Natural killer cell (primary cell): ENCODE data around the gene PPP1R13B. TPM values are rescaled to one million over a fixed set of nuclear protein-coding genes. Genes with fewer than 3 reads are reported as not detected.

Experiments used
- ATAC-seq, 3 donors: fragments of 150-1000 bp in 2 of 3; fragments of 200-7000 bp in 1 of 3; cut with Tn5 transposase; 1 replicate in 1 of 3; 2 replicates in 2 of 3; pipeline ENCODE4 v1.10.0; 2021; ENCODE audit warnings: mild to moderate bottlenecking in 2 of 3, moderate library complexity in 2 of 3
- DNase-seq, 2 donors: peaks; one replicate each; pipeline versions ENCODE4 v3.0.0 to v3.0.0-alpha.2; 2013 to 2021; ENCODE audit warnings: mixed read lengths in 1 of 2
- H3K27ac ChIP-seq: one replicate; pipeline ENCODE4 v1.5.1; 2013; ENCODE audit warnings: mild to moderate bottlenecking, low read length
- H3K27me3 ChIP-seq: one replicate; pipeline ENCODE4 v1.6.1; 2013; ENCODE audit warnings: low read length; ENCODE audit not compliant: control insufficient read depth, insufficient read depth
- H3K36me3 ChIP-seq: one replicate; pipeline ENCODE4 v1.6.1; 2013; ENCODE audit warnings: low read length; ENCODE audit not compliant: control insufficient read depth, insufficient read depth
- H3K4me1 ChIP-seq: one replicate; pipeline ENCODE4 v1.6.1; 2013; ENCODE audit warnings: low read length; ENCODE audit not compliant: control insufficient read depth, insufficient read depth
- H3K4me3 ChIP-seq: one replicate; pipeline ENCODE4 v1.5.1; 2013; ENCODE audit warnings: low read length
- H3K9me3 ChIP-seq: one replicate; pipeline ENCODE4 v1.6.1; 2013; ENCODE audit warnings: low read length; ENCODE audit not compliant: control insufficient read depth, insufficient read depth
- H3K27ac Mint-ChIP-seq, 2 donors: one replicate each; pipeline ENCODE4 v1.8.0; 2022; ENCODE audit warnings: mild to moderate bottlenecking in 2 of 2, mixed read lengths in 2 of 2, moderate library complexity in 1 of 2
- H3K27me3 Mint-ChIP-seq, 2 donors: one replicate each; pipeline ENCODE4 v1.8.0; 2022; ENCODE audit warnings: low read depth in 2 of 2, mixed read lengths in 2 of 2
- H3K36me3 Mint-ChIP-seq: one replicate; pipeline ENCODE4 v1.8.0; 2022; ENCODE audit warnings: mixed read lengths
- H3K4me1 Mint-ChIP-seq, 2 donors: one replicate each; pipeline ENCODE4 v1.8.0; 2022; ENCODE audit warnings: mixed read lengths in 2 of 2
- H3K4me3 Mint-ChIP-seq: one replicate; pipeline ENCODE4 v1.8.0; 2022; ENCODE audit warnings: mild to moderate bottlenecking, moderate library complexity, mixed read lengths
- H3K9me3 Mint-ChIP-seq, 2 donors: one replicate each; pipeline ENCODE4 v1.8.0; 2022; ENCODE audit warnings: mixed read lengths in 2 of 2
- WGBS: methylation state at CpG from one replicate; pipeline ENCODE4 v1.1.7; 2013; ENCODE audit warnings: missing lambda C conversion rate; ENCODE audit not compliant: insufficient coverage; 5-methylcytosine and 5-hydroxymethylcytosine counted together
- intact Hi-C: fragments of 100-400 bp; cut with micrococcal nuclease; formaldehyde crosslinking; loops from one replicate; pipeline ENCODE4 v1.14.2; 2022
- total RNA-seq, 4 donors: library from RNA; stranded (reverse); fragments of 120-200 nt in 1 of 4; gene quantifications; one replicate each; pipeline versions ENCODE4 v1.2.3 to v1.2.4, GENCODE V29; 2013 to 2022
- TF ChIP-seq, protein P1 (sequence below): fragments of 200-600 bp; IDR thresholded peaks from one replicate; pipeline ENCODE4 v1.8.0; 2022; ENCODE audit warnings: antibody characterized with exemption

The PPP1R13B gene
- total RNA-seq, 3 donors from 2014 or later (not counting 1 experiment from before 2014, with no cell fraction given), result 26.5 to 35.5 (median 31.7) TPM

DNA sequence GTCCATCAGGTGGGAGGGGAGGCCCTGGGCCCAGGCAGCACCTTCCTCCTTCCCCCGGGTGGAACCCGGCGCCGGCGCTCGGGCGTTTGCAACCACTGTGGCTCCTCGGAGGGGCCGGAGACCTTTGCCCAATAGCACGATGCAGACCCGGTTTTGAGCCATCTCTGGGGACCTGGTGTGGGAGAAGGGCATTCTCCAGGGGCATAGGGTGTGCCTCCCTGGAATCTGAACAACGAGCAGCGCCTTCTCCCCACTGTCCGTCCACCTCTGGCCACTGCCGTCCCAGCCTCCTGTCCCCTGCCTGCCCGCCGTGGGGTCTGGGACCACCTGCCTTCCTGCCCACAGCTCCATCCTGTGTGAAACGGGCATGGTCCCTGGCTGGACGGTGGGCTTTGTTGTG lies 119.2 kb downstream of the PPP1R13B start:
- no peaks in the 10 kb centered on the region for H3K27me3 ChIP-seq
- TF ChIP-seq, protein P1, sequence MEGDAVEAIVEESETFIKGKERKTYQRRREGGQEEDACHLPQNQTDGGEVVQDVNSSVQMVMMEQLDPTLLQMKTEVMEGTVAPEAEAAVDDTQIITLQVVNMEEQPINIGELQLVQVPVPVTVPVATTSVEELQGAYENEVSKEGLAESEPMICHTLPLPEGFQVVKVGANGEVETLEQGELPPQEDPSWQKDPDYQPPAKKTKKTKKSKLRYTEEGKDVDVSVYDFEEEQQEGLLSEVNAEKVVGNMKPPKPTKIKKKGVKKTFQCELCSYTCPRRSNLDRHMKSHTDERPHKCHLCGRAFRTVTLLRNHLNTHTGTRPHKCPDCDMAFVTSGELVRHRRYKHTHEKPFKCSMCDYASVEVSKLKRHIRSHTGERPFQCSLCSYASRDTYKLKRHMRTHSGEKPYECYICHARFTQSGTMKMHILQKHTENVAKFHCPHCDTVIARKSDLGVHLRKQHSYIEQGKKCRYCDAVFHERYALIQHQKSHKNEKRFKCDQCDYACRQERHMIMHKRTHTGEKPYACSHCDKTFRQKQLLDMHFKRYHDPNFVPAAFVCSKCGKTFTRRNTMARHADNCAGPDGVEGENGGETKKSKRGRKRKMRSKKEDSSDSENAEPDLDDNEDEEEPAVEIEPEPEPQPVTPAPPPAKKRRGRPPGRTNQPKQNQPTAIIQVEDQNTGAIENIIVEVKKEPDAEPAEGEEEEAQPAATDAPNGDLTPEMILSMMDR, result no peak
- Mint-ChIP-seq H3K9me3 (no peaks in the 10 kb centered on the region), H3K27me3 (no peaks in the 10 kb centered on the region), H3K36me3 (no peaks in the 10 kb centered on the region), H3K4me3 (no peak overlapping the region), H3K4me1 (no peaks in the 10 kb centered on the region), H3K27ac (no peak overlapping the region)
- DNase-seq (no peak), ATAC-seq (no peak)
- intact Hi-C loops, result no loop called here
- WGBS, result 97% methylated on average over 19 of the region's 19 CpGs
- no peaks in the 10 kb centered on the region for H3K9me3 ChIP-seq
- no peak overlapping the region for H3K27ac ChIP-seq
- no peak overlapping the region for H3K4me3 ChIP-seq
- H3K4me1 ChIP-seq, result no peaks in the 10 kb centered on the region
- peaks cover 12% of the 10 kb centered on the region for H3K36me3 ChIP-seq

- Mint-ChIP-seq H3K27ac (no peak overlapping the region), H3K27me3 (no peaks in the 10 kb centered on the region), H3K4me3 (no peak overlapping the region), H3K4me1 (no peaks in the 10 kb centered on the region), H3K9me3 (no peaks in the 10 kb centered on the region), H3K36me3 (no peaks in the 10 kb centered on the region)
- ATAC-seq (no peak), DNase-seq (no peak)
- no peaks in the 10 kb centered on the region for H3K4me1 ChIP-seq
- TF ChIP-seq, protein P1, result no peak
- H3K4me3 ChIP-seq, result no peak overlapping the region
- H3K36me3 ChIP-seq, result peaks cover 12% of the 10 kb centered on the region
- intact Hi-C loops, result no loop called here
- no peaks in the 10 kb centered on the region for H3K27me3 ChIP-seq
- WGBS, result 94% methylated on average over 53 of the region's 53 CpGs
- H3K9me3 ChIP-seq, result no peaks in the 10 kb centered on the region
- H3K27ac ChIP-seq, result no peak overlapping the region
Measured at GRCh38 chr14:103727313-103727980, 119.9 kb downstream of the PPP1R13B start.

GRCh38 chr14:103726474-103726873 lies 120.9 kb downstream of the PPP1R13B start:
- no peaks in the 10 kb centered on the region for H3K27me3 Mint-ChIP-seq
- H3K4me3 ChIP-seq, result no peak overlapping the region
- H3K27ac Mint-ChIP-seq, result no peak overlapping the region
- H3K9me3 Mint-ChIP-seq, result no peaks in the 10 kb centered on the region
- no peaks in the 10 kb centered on the region for H3K4me1 ChIP-seq
- no peaks in the 10 kb centered on the region for H3K4me1 Mint-ChIP-seq
- peaks cover 12% of the 10 kb centered on the region for H3K36me3 ChIP-seq
- H3K9me3 ChIP-seq, result no peaks in the 10 kb centered on the region
- DNase-seq, result no peak
- no peaks in the 10 kb centered on the region for H3K27me3 ChIP-seq
- WGBS, result 90% methylated on average over 18 of the region's 18 CpGs
- intact Hi-C loops, result no loop called here
- H3K36me3 Mint-ChIP-seq, result no peaks in the 10 kb centered on the region
- H3K4me3 Mint-ChIP-seq, result no peak overlapping the region
- no peak for ATAC-seq
- H3K27ac ChIP-seq, result no peak overlapping the region
- TF ChIP-seq, protein P1, result no peak
